Stromal cell of bone marrow (primary cell): ENCODE data around the gene EMILIN3.

ENCODE experiments used
- DNase-seq: peaks from one replicate; pipeline ENCODE4 v3.0.0-alpha.2; 2012; ENCODE audit warnings: low read depth

Gene EMILIN3

DNA sequence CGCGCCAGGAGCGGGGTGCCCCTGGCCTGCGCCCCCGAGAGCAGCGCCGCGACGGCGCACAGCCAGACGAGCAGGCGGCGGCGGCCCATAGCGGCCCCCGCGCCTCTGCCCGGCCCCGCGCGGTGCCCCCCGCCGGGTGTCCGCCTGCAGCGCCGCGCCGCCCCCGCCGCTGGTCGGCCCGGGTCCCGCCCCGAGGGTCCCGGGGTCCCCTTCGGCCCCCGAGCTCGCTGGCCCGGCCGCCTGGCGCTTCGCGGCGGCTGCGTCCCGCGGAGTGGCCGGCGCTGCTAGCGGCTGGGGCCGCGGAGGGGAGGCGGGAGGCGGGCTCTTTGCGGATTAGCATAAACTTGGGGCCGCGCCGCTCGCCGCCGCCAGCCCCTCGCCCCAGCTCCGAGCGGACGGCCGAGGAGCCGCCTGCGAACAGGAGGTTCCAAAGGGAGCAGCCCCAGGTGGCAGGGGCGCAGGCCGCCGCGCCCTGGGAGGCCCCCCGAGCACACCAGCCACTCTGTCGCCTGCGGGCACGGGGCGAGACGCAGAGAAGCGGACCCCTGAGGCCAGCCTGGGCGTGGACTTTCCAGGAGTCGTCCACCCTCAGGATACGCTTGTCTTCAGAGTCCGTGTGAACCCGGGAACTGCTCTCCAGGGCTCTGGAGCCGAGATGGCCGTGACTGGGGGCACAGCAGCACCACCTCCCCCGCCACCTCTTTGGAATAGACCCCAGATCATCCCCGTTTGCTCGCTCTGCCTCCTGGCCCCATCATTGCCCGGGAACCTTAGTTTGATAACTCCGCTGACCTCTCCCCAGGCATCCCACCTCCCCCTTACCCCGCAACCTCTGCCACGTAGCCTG is at the start of gene EMILIN3:
Gene EMILIN3, minus strand, starts transcription at position 273 of the 847 bp plus-strand sequence. Its CDS starts 184 bp downstream, at position 89.
- DNase-seq, result no peak

DNA sequence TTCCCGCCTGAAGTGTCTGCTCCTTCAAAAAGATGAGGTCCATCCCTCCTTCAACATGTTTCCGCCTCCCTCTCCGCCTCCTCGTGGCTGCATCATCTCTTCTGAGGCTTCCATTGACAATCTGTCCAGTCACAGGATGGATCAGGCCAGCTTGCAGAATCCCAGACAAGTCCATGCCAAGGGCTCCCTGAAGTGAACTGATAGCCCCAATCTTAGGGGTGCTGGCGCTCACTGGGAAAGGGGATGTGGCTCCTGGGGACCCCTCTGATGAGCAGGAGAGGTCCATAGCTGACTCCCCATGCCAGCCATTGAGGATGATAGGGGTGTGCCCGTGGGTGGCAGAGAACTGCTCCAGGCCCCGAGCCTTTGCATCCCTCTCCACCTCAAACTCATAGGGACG is 48.6 kb upstream of the EMILIN3 start:
- no peak for DNase-seq

DNA sequence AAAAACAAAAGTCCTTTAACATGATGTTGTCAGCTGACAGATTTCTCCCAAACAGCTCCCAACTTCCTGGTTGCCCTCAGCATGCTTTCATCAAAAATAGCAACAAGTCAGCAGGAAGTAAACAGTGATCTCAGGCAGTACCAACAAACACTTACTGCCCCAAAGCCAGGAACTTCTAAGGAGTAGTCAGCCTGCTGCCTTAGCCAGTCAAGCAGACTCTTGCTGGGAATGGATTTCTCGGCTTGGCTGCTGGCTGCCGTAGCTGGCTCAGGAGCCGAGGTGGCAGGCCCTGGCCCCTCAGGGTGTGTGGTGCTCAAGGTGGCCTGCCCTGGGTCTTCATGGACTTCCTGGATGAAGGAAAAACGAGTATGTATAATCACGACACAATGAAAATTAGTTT is 46.6 kb upstream of the EMILIN3 start:
- no peak for DNase-seq

GRCh38 chr20:41412324-41413120 is 45.9 kb upstream of the EMILIN3 start:
- no peak for DNase-seq

- DNase-seq, result peak; percentile 20
These were observed 44.8 kb upstream of the EMILIN3 start for GRCh38 chr20:41411391-41411847.

DNA sequence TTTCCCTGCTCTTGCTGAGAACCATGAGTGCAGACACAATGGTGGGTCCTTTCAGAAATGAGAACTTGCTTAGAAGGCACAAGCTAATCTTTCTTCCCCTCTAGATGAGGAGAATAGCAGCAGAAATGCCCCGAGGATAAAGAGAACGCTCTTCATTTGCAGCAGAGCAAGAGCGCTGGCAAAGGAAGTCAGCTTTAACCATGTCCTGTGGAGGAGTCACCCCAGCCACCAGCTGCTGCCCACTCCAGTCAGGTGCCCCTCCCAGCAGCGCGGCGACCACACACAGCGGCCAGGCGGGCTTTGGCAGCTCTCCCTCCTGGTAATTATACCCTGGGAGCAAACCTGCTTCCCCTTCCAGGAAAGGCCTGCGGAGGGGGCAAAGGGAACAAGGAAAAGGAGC is 42.4 kb upstream of the EMILIN3 start:
- DNase-seq, result no peak

DNA sequence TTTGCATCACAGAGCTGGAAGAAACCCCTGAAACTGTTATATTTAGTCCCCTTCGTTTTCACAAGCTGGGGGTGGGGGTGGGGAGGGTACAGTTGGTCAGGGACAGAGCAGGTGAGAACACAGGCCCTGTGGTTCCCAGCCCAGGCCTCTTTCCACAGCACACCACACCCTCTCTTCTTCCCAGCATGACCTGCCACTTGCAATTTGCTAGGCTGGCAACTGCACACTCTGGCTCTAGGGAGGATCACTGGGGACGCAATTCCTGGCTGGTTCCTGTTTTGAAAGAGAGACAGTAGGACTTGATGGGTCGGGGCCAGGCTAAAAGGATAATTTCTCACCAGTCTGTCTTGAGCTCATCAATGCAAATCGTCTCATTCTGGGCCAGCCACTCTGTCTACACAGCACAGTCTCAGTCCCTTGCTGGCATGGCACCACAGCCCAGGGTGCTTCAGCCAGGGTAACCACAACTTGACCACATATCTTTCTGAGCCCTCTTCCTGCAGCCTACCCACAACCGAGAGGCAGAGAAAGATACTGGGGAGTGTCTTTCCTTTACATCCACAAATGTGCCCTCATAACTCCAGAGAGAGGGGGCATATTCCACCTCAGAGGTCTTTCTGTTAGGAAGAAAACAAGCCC is 41.7 kb upstream of the EMILIN3 start:
- DNase-seq, result no peak

- no peak for DNase-seq
These were observed 41.0 kb upstream of the EMILIN3 start for GRCh38 chr20:41407607-41408006.

GRCh38 chr20:41406896-41407444 is 40.4 kb upstream of the EMILIN3 start:
- DNase-seq, result no peak

- DNase-seq, result no peak
These were observed 39.7 kb upstream of the EMILIN3 start for GRCh38 chr20:41406353-41406752.

DNA sequence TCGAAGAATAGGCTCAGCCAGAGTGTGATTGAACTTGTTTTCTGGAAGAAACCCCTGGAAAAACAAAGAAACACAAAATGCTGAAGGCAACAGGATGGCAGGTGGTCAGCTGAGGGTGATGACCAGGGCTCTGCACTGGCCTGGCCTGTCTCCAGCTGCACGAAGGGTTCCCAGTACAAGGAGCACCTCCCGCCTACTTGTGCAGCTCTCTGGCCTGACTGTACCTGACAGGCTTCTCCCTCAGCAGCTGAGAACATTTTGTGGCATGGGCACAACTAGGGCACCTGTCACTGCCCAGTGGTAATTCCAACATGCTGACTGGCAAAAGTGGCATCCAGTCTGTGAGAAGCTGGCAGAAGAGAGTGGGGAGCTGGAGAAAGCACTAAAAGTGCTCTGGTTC is 38.8 kb upstream of the EMILIN3 start:
- no peak for DNase-seq

GRCh38 chr20:41403604-41404003 is 37.0 kb upstream of the EMILIN3 start:
- no peak for DNase-seq

- no peak for DNase-seq
These were observed 31.8 kb upstream of the EMILIN3 start for GRCh38 chr20:41398408-41398807.

DNA sequence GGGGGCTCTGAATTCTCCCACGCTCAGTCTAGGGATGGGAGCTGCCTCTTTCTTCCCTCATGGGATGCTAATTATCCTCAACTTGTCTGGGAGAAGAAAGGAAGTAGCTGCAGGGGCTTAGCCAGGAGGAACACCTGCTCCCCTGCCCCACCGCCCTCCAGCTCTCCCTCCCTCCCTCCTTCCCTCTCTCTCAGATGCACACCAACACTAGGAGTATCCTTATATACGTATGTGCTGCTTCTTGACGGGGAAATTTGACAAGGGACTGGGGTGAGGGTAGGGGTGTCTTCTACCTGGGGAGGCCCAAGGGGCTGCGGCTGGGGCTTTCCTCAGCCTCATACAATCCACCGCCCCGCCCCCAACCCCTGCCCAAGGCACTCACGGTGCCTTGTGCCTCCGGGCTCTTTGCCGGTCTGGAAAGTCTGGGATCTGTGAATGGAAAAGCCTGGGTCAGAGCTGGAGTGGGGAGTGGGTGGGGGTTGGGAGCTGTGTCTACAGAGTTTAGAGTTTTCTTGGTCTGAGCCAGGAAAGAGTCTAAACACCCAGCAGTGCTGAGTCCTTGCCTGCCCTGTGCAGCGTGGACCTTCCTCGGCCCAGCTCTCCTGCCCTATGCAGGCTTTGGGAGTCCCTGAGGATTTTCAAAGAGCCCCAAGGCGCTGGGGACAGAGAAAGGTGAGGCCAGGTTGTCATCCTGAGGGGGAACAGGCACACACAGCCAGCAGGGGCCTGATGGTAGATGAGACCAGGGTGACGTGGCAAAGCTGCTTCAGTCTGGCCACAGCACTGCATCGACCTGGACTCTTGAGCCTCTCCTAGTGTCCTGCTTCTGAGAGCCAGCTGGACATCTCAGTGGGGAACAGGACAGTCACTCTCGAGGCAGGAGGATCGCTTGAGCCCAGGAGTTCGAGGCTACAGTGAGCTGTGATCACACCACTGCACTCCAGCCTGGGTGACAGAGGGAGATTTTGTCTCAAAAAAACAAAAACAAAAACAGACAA is 29.3 kb upstream of the EMILIN3 start:
- DNase-seq, result no peak

DNA sequence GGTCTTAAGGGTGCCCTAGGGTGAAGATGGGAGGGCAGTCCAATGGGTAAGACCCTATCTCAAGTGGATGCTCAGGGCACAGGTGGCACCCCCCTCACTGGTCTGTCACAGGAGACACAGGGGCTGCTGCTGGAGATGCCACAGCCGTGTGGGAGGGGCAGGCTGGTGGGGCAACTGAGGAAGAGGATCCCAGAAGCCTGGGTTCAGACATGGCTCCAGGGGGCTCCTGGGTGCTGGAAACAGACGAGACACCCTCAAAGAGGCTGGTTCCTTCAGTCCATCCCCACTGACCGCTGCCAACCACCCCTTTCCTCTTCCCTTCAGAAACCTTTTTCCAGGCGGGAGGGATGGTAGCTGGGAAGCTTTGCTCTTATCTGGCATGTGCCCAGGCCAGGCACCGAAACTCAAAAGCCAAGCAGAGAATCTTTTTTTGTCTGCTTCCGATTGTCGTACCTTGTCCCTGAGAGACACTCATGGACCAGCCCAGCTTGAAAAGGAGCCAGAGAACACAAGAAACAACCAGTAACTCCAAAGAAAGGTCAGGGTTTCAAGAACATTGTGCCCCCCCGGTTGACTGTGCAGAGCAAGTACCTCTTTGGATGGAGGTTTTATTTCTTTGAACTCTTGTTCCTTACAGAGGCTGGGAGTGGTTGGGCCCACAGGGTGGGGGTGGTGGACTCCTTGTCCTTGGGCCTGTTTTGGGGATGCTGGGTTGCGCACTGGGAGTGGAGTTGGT is 28.5 kb upstream of the EMILIN3 start:
- no peak for DNase-seq

- DNase-seq, result no peak
These were observed 27.5 kb upstream of the EMILIN3 start for GRCh38 chr20:41394081-41394480.

GRCh38 chr20:41393705-41394066 is 27.1 kb upstream of the EMILIN3 start:
- DNase-seq, result no peak

DNA sequence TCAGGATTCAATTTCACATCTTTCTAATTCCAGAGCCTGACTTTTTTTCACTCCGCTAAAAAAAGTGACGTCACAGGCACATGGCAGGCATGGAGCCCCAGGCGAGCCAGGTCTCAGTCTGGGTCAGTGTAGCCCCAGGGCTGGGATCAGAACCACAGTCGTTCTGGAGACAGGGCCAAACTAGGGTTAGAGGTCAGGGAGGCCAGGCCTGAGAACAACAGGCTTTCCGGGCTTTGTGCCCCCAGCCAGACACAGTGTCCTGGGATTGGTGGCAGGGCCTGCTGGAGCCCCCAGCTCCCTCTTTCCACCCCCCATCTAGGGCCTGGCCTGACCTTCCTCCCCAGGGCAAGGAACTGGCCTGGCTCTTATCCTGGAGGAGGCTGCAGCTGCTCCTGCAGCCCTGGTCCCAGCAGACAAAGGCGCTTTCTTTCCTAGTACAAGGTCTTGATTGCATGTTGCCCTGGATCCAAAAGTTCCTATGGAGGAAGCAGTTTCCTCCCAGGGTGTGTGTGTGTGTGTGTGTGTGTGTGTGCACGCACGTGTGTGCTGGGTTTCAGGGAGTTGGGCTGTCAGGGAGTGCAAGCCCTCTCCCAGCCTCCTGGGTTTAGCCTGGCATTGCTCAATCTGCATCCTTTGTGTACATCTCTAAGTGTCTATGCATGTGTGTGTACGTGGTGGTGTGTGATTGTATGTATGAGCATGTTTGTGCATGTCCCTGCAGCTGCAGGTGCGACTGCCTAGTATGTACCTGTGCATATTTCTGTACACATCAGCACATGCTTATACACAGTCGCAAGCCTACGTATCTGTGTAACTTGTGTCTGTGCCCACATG is 26.5 kb upstream of the EMILIN3 start:
- DNase-seq, result peak; percentile 6

GRCh38 chr20:41392295-41392694 is 25.7 kb upstream of the EMILIN3 start:
- no peak for DNase-seq
